Ammon's horn (tissue), 1 donor: ENCODE results near the gene ATF5.

ENCODE experiments used
- DNase-seq: peaks from one replicate; pipeline ENCODE4 v3.0.0-alpha.2; 2016; ENCODE audit warnings: low spot score

The ATF5 gene, protein sequence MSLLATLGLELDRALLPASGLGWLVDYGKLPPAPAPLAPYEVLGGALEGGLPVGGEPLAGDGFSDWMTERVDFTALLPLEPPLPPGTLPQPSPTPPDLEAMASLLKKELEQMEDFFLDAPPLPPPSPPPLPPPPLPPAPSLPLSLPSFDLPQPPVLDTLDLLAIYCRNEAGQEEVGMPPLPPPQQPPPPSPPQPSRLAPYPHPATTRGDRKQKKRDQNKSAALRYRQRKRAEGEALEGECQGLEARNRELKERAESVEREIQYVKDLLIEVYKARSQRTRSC

GRCh38 chr19:49929121-49929610 lies at the start of gene ATF5, which contains the start of gene NUP62:
ATF5 (plus strand) TSS chr19:49929205; CDS start chr19:49930851, 1,646 bp downstream.
NUP62 (minus strand) TSS chr19:49929504; CDS start chr19:49909807, 19,697 bp downstream.
- peak; percentile 83 for DNase-seq

DNA sequence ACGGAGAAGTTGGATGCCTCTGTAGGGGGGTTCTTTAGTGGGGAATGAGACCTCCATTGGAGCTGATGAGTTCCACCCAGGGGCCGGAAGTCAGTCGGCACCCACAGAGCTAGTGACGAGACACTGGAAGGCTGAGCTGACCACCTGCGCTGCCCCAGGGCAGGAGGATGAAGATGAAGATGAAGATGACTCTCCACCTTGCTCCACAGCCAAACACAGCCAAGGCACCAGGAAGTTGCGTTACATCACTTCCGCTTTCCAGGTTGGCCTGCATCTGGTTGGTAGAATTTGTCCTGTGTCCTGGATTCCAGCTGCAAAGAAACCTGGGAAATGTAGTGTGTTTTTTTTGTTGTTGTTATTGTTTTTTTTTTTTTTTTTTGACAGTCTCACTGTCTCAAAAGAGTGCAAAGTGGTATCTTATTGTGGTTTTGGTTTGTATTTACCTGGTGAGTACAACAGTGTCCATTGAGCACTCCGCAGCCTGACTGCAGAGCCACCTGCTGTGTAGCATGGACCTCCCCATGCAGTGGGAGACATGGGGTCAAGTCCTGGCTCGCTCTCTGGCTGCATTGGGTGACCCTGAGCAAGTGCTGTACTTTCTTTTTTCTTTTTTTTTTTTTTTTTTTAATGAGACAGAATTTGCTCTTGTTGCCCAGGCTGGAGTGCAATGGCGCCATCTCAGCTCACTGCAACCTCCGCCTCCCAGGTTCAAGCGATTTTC lies 49.6 kb upstream of the ATF5 start:
- no peak for DNase-seq

- DNase-seq: no peak
Measured at GRCh38 chr19:49880162-49880869, 48.7 kb upstream of the ATF5 start.

DNA sequence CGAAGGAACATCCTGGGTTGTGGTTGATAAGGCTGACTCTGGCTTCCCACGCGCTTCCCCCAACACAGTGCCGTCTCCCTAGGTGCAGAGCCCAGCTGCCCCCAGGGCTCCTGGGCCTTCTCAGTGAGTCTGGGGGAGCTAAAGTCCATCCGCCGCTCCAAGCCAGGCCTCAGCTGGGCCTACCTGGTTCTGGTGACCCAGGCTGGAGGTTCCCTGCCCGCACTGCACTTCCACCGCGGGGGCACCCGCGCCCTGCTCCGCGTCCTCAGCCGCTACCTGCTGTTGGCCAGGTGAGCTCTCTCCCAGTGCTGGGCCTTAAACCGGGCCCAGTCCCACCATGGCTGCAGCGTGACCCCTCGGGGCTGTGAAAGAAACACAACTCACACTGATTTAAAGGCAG lies 47.8 kb upstream of the ATF5 start:
- no peak for DNase-seq

DNA sequence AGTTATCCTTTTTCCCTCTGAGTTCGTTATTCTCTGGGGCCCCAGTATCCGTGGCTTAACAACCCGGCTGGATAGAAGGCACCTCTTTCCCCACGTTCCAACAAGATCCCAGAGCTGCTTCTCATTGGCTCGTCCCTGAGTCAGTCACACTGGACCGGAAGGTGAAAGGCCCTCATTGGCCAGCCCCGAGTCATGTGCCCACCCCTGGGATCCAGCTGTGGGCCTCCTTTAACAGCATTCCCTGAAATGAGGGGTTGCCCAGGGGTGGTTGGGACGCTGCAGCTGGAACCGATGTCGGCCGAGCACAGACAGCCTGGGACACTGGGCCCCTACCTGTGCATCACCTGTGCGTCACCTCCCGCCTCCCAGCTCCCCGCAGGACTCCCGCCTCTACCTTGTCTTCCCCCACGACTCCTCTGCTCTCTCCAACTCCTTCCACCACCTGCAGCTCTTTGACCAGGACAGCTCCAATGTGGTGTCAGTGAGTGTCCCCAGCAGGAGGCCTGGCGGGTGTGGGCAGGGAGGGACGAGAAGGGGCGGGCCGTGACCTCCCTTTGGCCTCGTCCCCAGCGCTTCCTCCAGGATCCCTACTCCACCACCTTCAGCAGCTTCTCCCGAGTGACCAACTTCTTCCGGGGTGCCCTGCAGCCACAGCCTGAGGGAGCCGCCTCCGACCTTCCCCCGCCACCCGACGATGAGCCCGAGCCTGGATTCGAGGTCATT lies 47.2 kb upstream of the ATF5 start:
- no peak for DNase-seq

DNA sequence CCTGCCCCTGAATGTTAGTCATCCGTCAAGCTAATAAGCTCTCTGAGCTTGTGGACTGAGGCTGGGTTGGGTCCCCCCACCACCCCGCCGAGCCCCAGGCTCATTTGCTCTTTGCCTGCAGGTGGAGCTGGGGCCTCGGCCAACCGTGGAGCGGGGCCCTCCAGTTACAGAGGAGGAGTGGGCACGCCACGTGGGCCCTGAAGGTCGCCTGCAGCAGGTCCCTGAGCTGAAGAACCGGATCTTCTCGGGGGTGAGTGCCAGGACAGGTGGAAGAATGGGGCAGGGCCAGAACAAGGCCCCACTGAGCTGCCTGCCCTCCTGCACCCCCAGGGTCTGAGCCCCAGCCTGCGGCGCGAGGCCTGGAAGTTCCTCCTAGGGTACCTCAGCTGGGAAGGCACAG lies 46.4 kb upstream of the ATF5 start:
- DNase-seq: no peak

DNA sequence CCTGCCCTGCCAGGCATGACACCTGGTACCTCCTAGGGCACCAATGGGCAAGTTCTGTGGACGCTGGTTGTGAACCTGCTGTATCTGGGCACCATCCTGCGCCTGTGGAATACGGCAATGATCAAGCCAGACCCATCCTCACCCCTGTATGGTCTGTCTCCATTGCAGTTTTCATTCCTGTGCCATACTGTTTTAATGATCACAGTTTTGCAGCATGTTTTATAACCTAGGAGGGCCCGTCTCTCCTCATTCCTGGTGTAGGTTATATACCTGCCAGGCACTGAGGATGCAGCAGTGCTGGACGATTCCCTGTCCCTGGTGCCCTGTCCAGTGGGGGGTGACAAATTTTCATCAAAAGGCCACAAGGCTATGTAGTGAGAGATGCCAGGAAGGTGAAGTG lies 45.9 kb upstream of the ATF5 start:
- DNase-seq: no peak

- no peak for DNase-seq
Measured at GRCh38 chr19:49884109-49884508, 44.9 kb upstream of the ATF5 start.

- DNase-seq: no peak
Measured at GRCh38 chr19:49884760-49885159, 44.2 kb upstream of the ATF5 start.

- DNase-seq: no peak
Measured at GRCh38 chr19:49887037-49887664, 41.9 kb upstream of the ATF5 start.

- no peak for DNase-seq
Measured at GRCh38 chr19:49887665-49888509, 41.1 kb upstream of the ATF5 start.

GRCh38 chr19:49888510-49888824 lies 40.5 kb upstream of the ATF5 start:
- no peak for DNase-seq

GRCh38 chr19:49889038-49889686 lies 39.8 kb upstream of the ATF5 start:
- no peak for DNase-seq

- peak; percentile 72 for DNase-seq
Measured at GRCh38 chr19:49889687-49890348, 39.2 kb upstream of the ATF5 start.

DNA sequence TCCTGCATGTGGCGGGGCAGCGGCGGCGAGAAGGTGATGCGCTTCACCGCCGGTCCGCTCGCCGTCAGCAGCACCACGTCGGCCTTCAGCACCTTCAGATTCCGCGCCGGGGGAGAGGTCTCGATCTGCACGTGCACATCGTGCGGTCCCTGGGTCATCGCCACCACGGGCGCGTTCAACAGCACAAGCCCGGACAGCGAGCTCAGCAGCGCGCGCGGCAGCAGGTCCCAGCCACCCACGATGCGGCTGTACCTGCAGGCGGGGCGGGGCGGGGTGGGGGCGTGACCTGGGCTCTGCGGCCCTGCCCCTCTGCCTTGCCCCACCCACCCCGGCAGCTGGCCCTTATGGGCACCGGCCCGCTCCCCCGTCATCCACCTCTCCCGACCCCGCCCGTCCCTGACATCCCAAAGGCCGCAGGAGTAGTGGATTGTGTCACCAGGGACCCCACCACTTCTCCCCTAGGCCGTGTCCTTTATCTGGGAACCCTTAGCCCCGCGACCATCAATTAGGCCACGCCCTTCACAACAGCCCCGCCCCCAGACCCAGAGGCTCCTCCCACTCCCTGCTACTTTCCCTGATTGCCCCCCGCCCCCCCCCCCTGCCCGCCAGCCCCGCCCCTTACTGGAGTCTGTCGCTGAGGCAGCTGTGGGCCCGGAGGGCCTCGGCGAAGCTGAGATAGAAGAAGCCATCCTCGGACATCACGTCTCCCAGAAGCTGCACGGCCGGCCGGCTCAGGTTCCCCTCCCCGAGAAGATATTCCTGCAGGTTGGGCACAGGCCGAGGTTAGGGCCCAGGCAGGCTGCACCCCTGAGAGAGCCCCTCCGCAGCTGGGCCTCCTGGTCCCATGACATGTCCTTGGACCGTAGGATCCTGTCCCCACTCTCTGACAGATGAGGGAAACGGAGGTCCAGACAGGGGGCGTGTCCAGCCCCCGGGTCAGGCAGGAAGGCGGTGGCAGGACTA lies 38.4 kb upstream of the ATF5 start:
- DNase-seq: no peak

GRCh38 chr19:49891393-49891792 lies 37.6 kb upstream of the ATF5 start:
- no peak for DNase-seq

DNA sequence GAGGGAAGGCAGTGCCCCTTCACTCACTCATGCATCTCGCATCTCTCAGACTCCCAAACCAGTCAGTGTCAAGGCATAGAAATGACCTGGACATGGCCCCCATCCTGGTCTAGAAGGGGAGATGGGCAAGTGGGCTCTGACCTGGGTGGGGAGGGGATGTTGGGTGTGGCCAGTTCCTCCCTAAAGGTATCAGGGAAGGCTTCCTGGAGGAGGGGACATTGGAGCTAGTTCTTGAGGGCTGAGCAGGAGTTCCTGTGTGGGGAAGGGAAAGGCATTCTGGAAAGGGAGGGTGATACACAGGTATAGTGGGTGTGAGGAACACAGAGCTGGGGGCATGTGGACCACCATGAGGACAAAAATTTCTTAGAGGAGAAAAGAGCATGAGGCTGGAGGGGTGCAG lies 36.3 kb upstream of the ATF5 start:
- DNase-seq: no peak

DNA sequence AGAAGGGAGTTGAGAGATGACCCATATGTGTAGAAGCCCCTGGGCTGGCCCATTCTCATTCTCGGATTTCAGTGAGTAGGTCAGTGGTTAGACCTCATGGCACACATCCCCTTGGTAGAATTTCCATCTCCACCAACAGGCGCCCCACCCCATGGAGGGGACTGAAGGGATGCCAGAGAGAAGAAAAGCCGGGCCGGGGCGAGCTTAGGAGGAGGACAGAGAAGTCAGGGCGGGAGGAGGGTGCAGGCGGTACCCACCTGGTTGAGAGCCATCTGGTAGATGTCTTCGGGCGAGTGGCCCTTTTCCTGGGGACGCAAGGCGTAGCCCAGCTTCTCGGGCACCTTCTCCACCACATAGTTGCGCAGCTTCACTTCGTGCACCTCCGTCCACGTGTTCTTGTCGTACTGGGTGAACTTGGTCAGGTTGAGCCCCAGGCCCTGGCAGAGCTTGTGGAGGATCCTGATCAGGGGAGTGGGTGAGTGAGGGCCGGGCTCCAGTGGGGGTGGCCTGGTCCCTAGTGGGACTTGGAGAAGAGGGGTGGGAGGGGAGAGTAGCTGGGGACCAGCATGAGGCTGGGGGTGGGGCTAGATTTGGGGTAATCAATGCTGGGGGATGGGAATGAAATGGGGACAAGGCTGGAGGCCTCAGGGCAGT lies 34.9 kb upstream of the ATF5 start:
- no peak for DNase-seq
